Right lobe of liver (tissue), 6 donors: Measurements from ENCODE around the gene ITCH. TPM values are rescaled to one million over a fixed set of nuclear protein-coding genes. Genes with fewer than 3 reads are reported as not detected.

ENCODE experiments used
- ATAC-seq, 4 donors: fragments of 200-7000 bp; cut with Tn5 transposase; one replicate each; pipeline ENCODE4 v1.9.1; 2020; ENCODE audit warnings: mild to moderate bottlenecking in 4 of 4, moderate library complexity in 4 of 4
- DNase-seq, 3 donors: peaks; one replicate each; pipeline ENCODE4 v3.0.0-alpha.2; 2020
- H3K27ac ChIP-seq, 3 donors: fragments of 200-600 bp; one replicate each; pipeline ENCODE4 v1.8.0; 2022
- H3K27me3 ChIP-seq, 2 donors: fragments of 200-600 bp; one replicate each; pipeline ENCODE4 v1.8.0; 2022
- H3K36me3 ChIP-seq, 4 donors: fragments of 200-600 bp; sonication (generic) in 1 of 4; one replicate each; pipeline versions ENCODE4 v1.5.1 to v1.8.0; 2017 to 2022; ENCODE audit warnings: control low read depth in 1 of 4
- H3K4me1 ChIP-seq, 4 donors: fragments of 200-600 bp; sonication (generic) in 1 of 4; one replicate each; pipeline versions ENCODE4 v1.5.1 to v1.8.0; 2017 to 2022; ENCODE audit warnings: control low read depth in 1 of 4
- H3K4me3 ChIP-seq, 3 donors: fragments of 200-600 bp; one replicate each; pipeline ENCODE4 v1.8.0; 2022
- H3K9me3 ChIP-seq, 4 donors: fragments of 200-600 bp; sonication (generic) in 1 of 4; one replicate each; pipeline versions ENCODE4 v1.5.1 to v1.8.0; 2017 to 2022; ENCODE audit warnings: control low read depth in 1 of 4
- POLR2A ChIP-seq: fragments of 450-650 bp; IDR thresholded peaks from one replicate; pipeline ENCODE4 v1.6.1; 2017; ENCODE audit warnings: antibody characterized with exemption, mild to moderate bottlenecking
- WGBS: methylation state at CpG from one replicate; pipeline ENCODE4 v1.1.6; 2018; ENCODE audit warnings: low coverage, low lambda C conversion rate; ENCODE audit not compliant: insufficient coverage; ENCODE audit errors: missing lambda C conversion rate; 5-methylcytosine and 5-hydroxymethylcytosine counted together
- intact Hi-C, 2 donors: fragments of 100-400 bp; cut with DNase I; formaldehyde crosslinking; loops; one replicate each; pipeline versions ENCODE4 v1.11.2 to v1.14.1; 2022
- total RNA-seq, 6 experiments: library from RNA; depleted of rRNA in 2 of 6; stranded (reverse); fragments of >200 nt in 2 of 6; fragmentation: NEBNext Ultra II Directional in 3 of 6; extraction: Animal tissue kit (Norgen Biotek cat#: 25700) in 3 of 6; gene quantifications; one replicate each; pipeline versions ENCODE4 v1.1.0 to v1.2.4, GENCODE V29; 2016 to 2023
- TF ChIP-seq, protein P1 (sequence below), 4 donors: fragments of 200-600 bp in 3 of 4; fragments of 450-650 bp in 1 of 4; IDR thresholded peaks; one replicate each; pipeline versions ENCODE4 v1.5.1 to v1.8.0; 2016 to 2022; ENCODE audit warnings: antibody characterized with exemption in 4 of 4, mild to moderate bottlenecking in 2 of 4
- donor health status: DM: no; HTN: yes; CAD: no.
- donor health status: DM: no; HTN: no; CAD: no.
- donor health status: DM: no; HTN: no; CAD: no.
- donor health status: DM: no; HTN: yes; CAD: no.
- donor health status: DM: no; HTN: yes; CAD: no.

Gene ITCH
- total RNA-seq, 6 experiments from 2014 or later: 32.8 to 71.4 (median 44.1) TPM

- Histone ChIP-seq H3K4me3 (peak within 1 kb of the TSS; percentile 58 to 88 (median 66)), H3K4me1 (peaks cover 0 to 20% (median 0%) of the 10 kb centered on the region in 4 donors), H3K36me3 (no peaks in the 10 kb centered on the region), H3K27ac (peak within 1 kb of the TSS; percentile 80 to 99 (median 90)), H3K27me3 (no peaks in the 10 kb centered on the region), H3K9me3 (no peaks in the 10 kb centered on the region)
- WGBS: under 1% methylated on average over 33 of the region's 103 CpGs
- intact Hi-C loops: no loop called here
- ATAC-seq (peak; percentile 81 to 87 (median 86)), DNase-seq (peak; percentile 96 to 98 (median 96))
- peak; percentile 57 for TF ChIP-seq POLR2A
- TF ChIP-seq, protein P1, sequence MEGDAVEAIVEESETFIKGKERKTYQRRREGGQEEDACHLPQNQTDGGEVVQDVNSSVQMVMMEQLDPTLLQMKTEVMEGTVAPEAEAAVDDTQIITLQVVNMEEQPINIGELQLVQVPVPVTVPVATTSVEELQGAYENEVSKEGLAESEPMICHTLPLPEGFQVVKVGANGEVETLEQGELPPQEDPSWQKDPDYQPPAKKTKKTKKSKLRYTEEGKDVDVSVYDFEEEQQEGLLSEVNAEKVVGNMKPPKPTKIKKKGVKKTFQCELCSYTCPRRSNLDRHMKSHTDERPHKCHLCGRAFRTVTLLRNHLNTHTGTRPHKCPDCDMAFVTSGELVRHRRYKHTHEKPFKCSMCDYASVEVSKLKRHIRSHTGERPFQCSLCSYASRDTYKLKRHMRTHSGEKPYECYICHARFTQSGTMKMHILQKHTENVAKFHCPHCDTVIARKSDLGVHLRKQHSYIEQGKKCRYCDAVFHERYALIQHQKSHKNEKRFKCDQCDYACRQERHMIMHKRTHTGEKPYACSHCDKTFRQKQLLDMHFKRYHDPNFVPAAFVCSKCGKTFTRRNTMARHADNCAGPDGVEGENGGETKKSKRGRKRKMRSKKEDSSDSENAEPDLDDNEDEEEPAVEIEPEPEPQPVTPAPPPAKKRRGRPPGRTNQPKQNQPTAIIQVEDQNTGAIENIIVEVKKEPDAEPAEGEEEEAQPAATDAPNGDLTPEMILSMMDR (IDR thresholded peaks at IDR 0.05): peak in 1 of 4 donors; percentile 4
Observed at GRCh38 chr20:34558320-34559218, 195.5 kb downstream of the ITCH start, which contains the start of gene MAP1LC3A. MAP1LC3A (plus strand) TSS chr20:34558718; CDS start chr20:34558869, 151 bp downstream.

DNA sequence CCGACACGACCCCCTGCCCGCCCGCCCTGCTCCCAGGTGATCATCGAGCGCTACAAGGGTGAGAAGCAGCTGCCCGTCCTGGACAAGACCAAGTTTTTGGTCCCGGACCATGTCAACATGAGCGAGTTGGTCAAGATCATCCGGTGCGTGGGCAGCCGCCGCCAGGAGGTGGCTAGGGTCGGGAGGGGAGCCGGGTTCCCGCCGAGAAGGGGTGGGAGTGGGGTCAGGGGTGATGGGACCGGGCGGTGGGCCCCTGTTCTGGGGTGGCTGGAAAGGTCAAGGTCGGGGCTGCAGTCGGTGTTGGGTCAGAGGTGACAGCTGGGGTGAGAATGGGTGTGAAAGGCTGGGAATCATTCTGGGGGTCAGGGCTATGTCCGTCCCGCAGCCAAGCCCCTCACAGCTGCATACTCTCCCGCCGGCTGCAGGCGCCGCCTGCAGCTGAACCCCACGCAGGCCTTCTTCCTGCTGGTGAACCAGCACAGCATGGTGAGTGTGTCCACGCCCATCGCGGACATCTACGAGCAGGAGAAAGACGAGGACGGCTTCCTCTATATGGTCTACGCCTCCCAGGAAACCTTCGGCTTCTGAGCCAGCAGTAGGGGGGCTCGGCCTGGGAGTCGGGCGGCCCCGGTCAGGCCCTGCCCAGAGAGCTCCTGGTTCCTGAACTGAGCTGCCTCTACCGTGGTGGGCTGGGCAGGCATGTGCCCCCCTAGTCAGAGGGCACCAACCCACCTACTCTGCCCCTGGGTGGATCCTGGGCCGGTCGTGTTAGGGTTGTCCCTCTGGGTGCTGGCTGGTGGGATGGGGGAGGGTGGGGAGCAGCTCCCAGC lies 196.5 kb downstream of the ITCH start:
- WGBS: 21% methylated on average over 21 of the region's 43 CpGs
- H3K9me3 ChIP-seq: no peaks in the 10 kb centered on the region
- ATAC-seq (peak; percentile 5 to 20 (median 18)), DNase-seq (peak; percentile 42 to 69 (median 62))
- H3K36me3 ChIP-seq: no peaks in the 10 kb centered on the region
- H3K4me3 ChIP-seq: peak overlapping the region; percentile 58 to 88 (median 66)
- TF ChIP-seq, protein P1 (IDR thresholded peaks at IDR 0.05): no peak
- TF ChIP-seq POLR2A: no peak
- peak overlapping the region; percentile 80 to 99 (median 90) for H3K27ac ChIP-seq
- H3K4me1 ChIP-seq: peaks cover 0 to 18% (median 0%) of the 10 kb centered on the region in 4 donors
- H3K27me3 ChIP-seq: no peaks in the 10 kb centered on the region
- intact Hi-C loops: no loop called here

GRCh38 chr20:34560141-34560523 lies 197.1 kb downstream of the ITCH start:
- no peak overlapping the region for H3K27ac ChIP-seq
- H3K9me3 ChIP-seq: no peaks in the 10 kb centered on the region
- H3K4me3 ChIP-seq: no peak overlapping the region
- no peaks in the 10 kb centered on the region for H3K36me3 ChIP-seq
- intact Hi-C loops: no loop called here
- ATAC-seq: peak; percentile 20 to 51 (median 48)
- H3K27me3 ChIP-seq: no peaks in the 10 kb centered on the region
- DNase-seq: peak; percentile 44 to 81 (median 79)
- TF ChIP-seq POLR2A: no peak
- TF ChIP-seq, protein P1 (IDR thresholded peaks at IDR 0.05): no peak
- H3K4me1 ChIP-seq: peaks cover 0 to 24% (median 0%) of the 10 kb centered on the region in 4 donors
- 40% methylated on average over 2 of the region's 12 CpGs for WGBS

- H3K9me3 ChIP-seq: no peaks in the 10 kb centered on the region
- H3K36me3 ChIP-seq: no peaks in the 10 kb centered on the region
- no peak overlapping the region for H3K4me3 ChIP-seq
- intact Hi-C loops: no loop called here
- no peak overlapping the region for H3K27ac ChIP-seq
- TF ChIP-seq, protein P1 (IDR thresholded peaks at IDR 0.05): no peak
- TF ChIP-seq POLR2A: no peak
- H3K4me1 ChIP-seq: peaks cover 0 to 27% (median 0%) of the 10 kb centered on the region in 4 donors
- no CpG with 5 or more reads among the region's 7 CpGs for WGBS
- no peak for ATAC-seq
- no peaks in the 10 kb centered on the region for H3K27me3 ChIP-seq
- no peak for DNase-seq
Observed at GRCh38 chr20:34560614-34561013, 197.5 kb downstream of the ITCH start.
